ENCODE data around the gene TMEM52. TPM values are rescaled to one million over a fixed set of nuclear protein-coding genes. Genes with fewer than 3 reads are reported as not detected.

Gene TMEM52
- total RNA-seq, 1 experiment from 2014 or later = 9.6 TPM

DNA sequence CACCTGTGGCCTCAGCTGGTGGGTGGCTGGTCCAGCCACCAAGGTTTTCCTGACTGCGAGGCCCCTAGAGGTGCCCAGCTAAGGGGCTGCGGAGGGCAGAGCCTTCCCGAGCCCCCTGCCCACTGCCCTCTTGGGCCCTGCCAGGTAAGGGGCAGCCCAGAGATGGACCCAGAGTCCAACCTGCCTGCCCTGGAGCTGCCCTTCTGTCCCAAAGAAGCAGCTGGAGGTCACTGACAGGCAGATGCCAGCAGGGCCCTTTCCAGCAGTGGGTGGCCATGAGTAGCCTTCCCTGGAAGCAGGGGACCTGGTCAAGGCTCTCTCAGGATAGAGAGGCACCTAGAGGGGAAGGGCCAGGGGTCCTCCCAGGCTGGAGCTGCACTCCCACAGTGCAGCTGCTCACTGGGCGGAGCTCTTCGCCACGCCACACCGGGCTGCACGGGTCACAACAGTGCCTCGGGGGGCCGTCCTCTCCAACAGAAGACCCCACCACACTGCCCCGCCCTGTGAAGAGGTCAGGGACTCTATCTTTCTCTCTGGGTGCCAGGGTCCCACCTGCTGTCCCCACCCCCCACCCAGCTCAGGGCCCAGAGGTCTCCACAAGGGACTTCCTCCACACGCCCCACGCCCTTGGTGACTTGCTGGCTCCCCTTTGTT lies 17.3 kb downstream of the TMEM52 start:
- no CpG with 5 or more reads among the region's 13 CpGs for WGBS (ENCODE audit: extremely low coverage, insufficient read length, low lambda C conversion rate)
- Histone ChIP-seq H3K23ac (ENCODE audit: insufficient read length, low read depth, low read length) (no peak overlapping the region), H3K79me1 (ENCODE audit: insufficient read depth, low read depth, low read length, poor library complexity, severe bottlenecking) (no peaks in the 10 kb centered on the region), H2BK12ac (ENCODE audit: insufficient read length, low read depth, low read length) (no peak overlapping the region), H3K56ac (ENCODE audit: insufficient read length, low read depth, low read length) (no peak overlapping the region), H3K23me2 (ENCODE audit: insufficient read length, low read depth, low read length, poor library complexity, severe bottlenecking) (no peaks in the 10 kb centered on the region), H2BK5ac (ENCODE audit: insufficient read length, low read length) (no peak overlapping the region), H3K9me3 (ENCODE audit: control insufficient read depth, low read depth, low read length) (no peaks in the 10 kb centered on the region), H3K27ac (ENCODE audit: insufficient read length, low read depth, low read length) (no peak overlapping the region), H2BK15ac (ENCODE audit: low read depth, low read length) (no peak overlapping the region), H4K91ac (ENCODE audit: insufficient read length, low read depth, low read length) (no peak overlapping the region), H4K20me1 (ENCODE audit: control insufficient read depth, insufficient read depth, insufficient read length) (no peaks in the 10 kb centered on the region), H4K5ac (ENCODE audit: insufficient read length, low read depth, low read length) (no peak overlapping the region), H2AFZ (ENCODE audit: low read length) (no peak overlapping the region), H3K14ac (ENCODE audit: insufficient read depth, low read length) (no peak overlapping the region), H2BK20ac (ENCODE audit: low read depth, low read length, poor library complexity, severe bottlenecking) (no peak overlapping the region), H3K9ac (ENCODE audit: extremely low read depth, insufficient read length, low read length) (no peak overlapping the region), H3K4ac (ENCODE audit: low read depth, low read length) (no peak overlapping the region), H3K79me2 (ENCODE audit: insufficient read depth, low read length) (no peaks in the 10 kb centered on the region), H2BK120ac (ENCODE audit: low read depth, low read length, poor library complexity, severe bottlenecking) (no peak overlapping the region), H3K27me3 (ENCODE audit: insufficient read depth, low read length) (no peaks in the 10 kb centered on the region), H3T11ph (ENCODE audit: low read length) (no peak overlapping the region), H3K18ac (ENCODE audit: insufficient read length, low read depth, low read length) (no peak overlapping the region), H4K8ac (replicated peaks; ENCODE audit: insufficient read length, low read depth, low read length) (no peak overlapping the region), H2AK5ac (ENCODE audit: insufficient read length, low read length) (no peak overlapping the region), H3K4me2 (ENCODE audit: insufficient read depth, insufficient read length, low read length) (no peak overlapping the region), H3K4me1 (ENCODE audit: insufficient read depth, low read length) (no peaks in the 10 kb centered on the region)
- H3K27ac Mint-ChIP-seq = no peak overlapping the region
- peaks cover 11% of the 10 kb centered on the region in 2 experiments for H3K4me1 Mint-ChIP-seq
- peaks cover 6% of the 10 kb centered on the region in 2 experiments; a peak in 3 of 5 replicates for H3K9me3 Mint-ChIP-seq
- H3K36me3 Mint-ChIP-seq (ENCODE audit: insufficient read depth in 1 of 3, low read depth in 3 of 3) = no peaks in the 10 kb centered on the region
- H3K4me3 Mint-ChIP-seq = no peak overlapping the region
- peaks cover under 1% of the 10 kb centered on the region; the same call in 1 of the 2 replicates for H3K27me3 Mint-ChIP-seq (ENCODE audit: low read depth)
- TF ChIP-seq, protein P1, sequence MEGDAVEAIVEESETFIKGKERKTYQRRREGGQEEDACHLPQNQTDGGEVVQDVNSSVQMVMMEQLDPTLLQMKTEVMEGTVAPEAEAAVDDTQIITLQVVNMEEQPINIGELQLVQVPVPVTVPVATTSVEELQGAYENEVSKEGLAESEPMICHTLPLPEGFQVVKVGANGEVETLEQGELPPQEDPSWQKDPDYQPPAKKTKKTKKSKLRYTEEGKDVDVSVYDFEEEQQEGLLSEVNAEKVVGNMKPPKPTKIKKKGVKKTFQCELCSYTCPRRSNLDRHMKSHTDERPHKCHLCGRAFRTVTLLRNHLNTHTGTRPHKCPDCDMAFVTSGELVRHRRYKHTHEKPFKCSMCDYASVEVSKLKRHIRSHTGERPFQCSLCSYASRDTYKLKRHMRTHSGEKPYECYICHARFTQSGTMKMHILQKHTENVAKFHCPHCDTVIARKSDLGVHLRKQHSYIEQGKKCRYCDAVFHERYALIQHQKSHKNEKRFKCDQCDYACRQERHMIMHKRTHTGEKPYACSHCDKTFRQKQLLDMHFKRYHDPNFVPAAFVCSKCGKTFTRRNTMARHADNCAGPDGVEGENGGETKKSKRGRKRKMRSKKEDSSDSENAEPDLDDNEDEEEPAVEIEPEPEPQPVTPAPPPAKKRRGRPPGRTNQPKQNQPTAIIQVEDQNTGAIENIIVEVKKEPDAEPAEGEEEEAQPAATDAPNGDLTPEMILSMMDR (conservative IDR thresholded peaks at IDR 0.05) = no peak
- DNase-seq = peak; percentile 26

Data from H9 (cell line).